ES-I3 (cell line): ENCODE measurements around the gene CTXND2.
"Not testable (repeated sequence)": the region's sequence is repeated elsewhere in the genome, so short reads cannot be mapped to it uniquely, and the experiment has no call there.

Source experiments
- H3K36me3 ChIP-seq: 2 replicates; pipeline ENCODE4 v1.6.1; 2013; ENCODE audit warnings: mild to moderate bottlenecking, low read length, control low read depth, moderate library complexity; ENCODE audit not compliant: insufficient read depth
- H3K4me1 ChIP-seq: 2 replicates; pipeline ENCODE4 v1.6.1; 2013; ENCODE audit warnings: mild to moderate bottlenecking, control low read depth, low read length; ENCODE audit not compliant: insufficient read depth
- H3K9ac ChIP-seq: 2 replicates; pipeline ENCODE4 v1.6.1; 2013; ENCODE audit warnings: low read depth, mild to moderate bottlenecking, low read length, moderate library complexity
- H3K9me3 ChIP-seq: 2 replicates; pipeline ENCODE4 v1.6.1; 2013; ENCODE audit warnings: mild to moderate bottlenecking, low read length, moderate library complexity; ENCODE audit not compliant: control insufficient read depth, insufficient read depth

The CTXND2 gene

DNA sequence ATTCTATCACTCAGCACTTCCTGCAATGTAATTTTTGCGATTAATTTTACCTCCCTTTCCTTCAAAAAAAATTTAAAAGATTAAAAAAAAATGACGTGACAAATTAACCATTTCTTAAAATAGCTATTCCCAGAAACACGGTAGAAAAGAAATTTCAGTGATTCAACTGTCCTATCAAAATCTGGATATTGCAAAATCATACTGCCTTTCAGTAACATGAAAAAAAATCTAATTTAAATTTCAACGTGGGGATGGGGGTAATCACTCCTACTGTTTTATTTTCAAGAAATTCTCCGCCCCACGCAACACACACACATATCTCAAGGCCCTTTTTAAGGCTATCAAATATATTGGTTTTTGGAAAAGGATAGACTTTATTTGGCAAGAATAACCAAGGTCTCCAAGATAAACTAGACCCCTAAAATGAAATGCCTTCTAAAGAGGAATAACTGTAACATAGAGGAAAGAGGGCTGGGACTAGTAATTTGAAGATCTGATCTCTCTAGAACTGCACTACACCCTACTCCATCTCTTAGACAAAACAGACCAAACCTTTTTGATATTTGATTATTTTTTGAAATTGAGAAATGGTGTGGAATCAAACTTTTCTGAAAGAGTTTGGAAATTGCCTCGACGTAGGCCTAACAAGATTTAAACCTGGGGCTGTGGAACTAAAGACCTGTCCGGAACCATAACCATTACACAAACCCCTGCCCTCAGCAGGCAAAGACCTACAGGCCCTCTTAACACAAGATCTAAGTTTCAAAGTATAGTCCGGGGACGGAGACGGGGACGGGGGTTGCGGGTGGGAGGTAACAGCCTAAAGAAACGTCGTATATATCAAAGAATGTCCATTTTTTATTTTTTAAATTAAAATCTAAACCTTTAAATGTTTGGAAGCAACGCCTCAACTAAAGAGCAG, 11.5 kb upstream of the CTXND2 start:
- H3K36me3 ChIP-seq: no peaks in the 10 kb centered on the region
- H3K9ac ChIP-seq: peak overlapping the region; percentile 72
- H3K4me1 ChIP-seq: peaks cover 12% of the 10 kb centered on the region
- no peaks in the 10 kb centered on the region for H3K9me3 ChIP-seq

DNA sequence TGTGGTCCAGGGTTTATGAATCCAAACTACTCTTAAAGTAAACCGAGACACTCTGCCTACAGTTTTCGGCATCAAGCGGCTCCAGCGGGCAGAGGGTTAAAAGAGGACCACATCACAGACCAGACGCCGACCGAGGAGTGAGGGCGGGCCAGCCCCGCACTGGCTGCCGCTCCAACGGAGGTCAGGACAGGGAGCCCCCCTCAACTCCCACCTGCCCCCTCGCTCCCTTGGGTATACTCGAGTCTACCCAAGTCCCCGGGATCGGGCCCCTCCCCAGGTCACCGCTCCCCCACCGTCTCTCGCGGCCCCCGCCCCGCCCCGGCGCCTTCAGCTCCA, 10.8 kb upstream of the CTXND2 start:
- Histone ChIP-seq H3K4me1 (peaks cover 12% of the 10 kb centered on the region), H3K9ac (peak overlapping the region; percentile 72), H3K9me3 (no peaks in the 10 kb centered on the region), H3K36me3 (no peaks in the 10 kb centered on the region)

DNA sequence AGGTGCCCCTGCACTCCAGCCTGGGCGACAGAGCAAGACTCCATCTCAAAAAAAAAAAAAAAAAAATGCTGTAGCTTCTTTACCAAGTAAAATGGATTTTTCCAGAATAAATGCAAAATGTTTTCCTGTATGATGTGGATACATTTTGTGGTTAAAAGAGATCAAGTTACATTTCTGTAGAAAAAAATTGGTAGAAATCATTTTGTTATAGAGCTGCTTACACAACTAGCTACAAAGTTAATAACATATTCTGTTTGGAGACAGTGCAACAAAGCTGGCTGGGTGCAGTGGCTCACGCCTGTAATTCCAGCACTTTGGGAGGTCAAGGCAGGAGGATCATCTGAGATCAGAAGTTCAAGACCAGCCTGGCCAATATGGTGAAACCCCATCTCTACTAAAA, 8.0 kb upstream of the CTXND2 start:
- H3K36me3 ChIP-seq, H3K9ac ChIP-seq, H3K9me3 ChIP-seq: not testable (repeated sequence)
- H3K4me1 ChIP-seq: peaks cover 12% of the 10 kb centered on the region

DNA sequence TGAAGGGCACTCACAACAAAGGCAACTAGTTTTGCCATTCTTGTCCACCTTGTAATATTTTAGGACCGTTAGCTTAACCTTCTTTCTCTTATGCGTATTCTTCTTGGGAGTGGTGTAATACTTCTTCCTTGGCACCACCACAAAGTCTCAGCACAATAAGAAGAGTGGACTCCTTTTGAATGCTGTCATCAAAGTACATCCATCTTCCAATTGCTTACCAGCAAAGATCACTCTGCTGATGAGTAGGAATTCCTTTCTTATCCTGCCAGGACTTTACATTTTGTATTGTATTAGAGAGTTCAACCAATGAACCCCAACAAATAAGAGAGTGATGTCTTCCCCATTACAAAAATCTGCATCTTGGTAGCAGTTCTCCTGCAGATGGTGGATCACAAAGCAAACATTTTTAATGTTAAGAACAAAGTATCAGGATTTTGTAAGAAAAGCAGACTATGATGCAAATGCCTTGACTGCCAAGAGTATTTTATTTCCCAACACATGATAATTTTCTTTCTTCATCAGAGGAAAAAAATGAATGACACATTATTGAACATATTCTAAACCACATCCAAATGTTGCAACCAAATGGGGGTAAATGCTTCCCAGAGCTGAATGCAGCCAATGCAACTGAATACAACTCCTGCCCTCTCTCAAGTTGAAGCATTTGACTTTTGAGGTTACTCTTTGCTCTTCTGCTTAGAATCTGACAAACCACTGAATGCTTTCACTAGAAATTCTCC, 5.4 kb upstream of the CTXND2 start:
- H3K36me3 ChIP-seq: no peaks in the 10 kb centered on the region
- no peak overlapping the region for H3K9ac ChIP-seq

DNA sequence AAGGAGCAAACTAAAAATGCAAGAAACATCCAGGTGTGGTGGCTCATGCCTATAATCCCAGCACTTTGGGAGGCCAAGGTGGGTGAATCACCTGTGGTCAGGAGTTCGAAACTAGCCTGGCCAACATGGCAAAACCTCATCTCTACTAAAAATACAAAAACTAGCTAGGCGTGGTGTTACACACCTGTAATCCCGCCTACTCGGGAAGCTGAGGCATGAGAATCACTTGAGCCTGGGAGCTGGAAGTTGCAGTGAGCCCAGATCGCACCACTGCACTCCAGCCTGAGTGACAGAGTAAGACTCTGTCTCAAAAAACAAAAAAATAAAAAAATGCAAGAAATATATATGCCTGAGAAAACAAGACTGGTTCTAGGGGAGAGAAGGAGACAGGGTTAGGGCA, 3.8 kb upstream of the CTXND2 start:
- not testable (repeated sequence) for H3K36me3 ChIP-seq, H3K4me1 ChIP-seq, H3K9me3 ChIP-seq, H3K9ac ChIP-seq

More for the DNA sequence above, 5.4 kb upstream of the CTXND2 start:
- H3K4me1 ChIP-seq: no peaks in the 10 kb centered on the region
- no peaks in the 10 kb centered on the region for H3K9me3 ChIP-seq

DNA sequence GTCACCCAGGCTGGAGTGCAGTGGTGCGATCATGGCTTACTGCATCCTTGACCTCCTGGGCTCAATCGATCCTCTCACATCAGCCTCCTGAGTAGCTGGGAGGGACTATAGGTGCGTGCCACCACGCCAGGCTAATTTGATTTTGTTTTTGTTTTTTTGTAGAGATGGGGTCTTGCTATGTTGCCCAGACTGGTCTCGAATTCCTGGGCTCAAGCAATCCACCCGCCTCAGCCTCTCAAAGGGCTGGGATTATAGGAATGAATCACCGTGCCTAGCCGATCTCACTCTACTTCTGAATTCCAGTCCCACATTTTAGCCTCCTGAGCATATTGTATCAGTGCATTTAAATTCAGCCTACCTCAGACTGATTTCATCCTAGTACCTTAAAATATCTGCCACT, 1.8 kb downstream of the CTXND2 start:
- Histone ChIP-seq H3K9ac (no peak overlapping the region), H3K4me1 (no peaks in the 10 kb centered on the region)

DNA sequence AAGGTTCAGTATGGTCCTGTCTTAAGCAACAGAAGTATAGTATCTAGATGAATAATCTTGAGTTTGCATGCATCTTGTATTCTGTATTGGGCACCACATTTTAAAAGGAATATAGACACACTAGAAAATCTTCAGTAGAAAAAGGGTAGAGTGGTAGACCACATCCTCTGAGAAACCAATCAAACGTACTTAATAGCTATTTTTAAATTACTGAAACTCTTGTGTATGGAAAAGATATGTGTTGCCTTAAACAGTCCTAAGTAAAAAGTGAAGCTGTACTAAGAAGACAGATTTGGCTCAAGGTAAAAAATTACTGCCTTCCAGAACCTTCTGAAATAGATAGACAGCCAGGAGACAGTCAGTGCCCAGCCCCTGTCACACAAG, 3.1 kb downstream of the CTXND2 start:
- Histone ChIP-seq H3K9ac (no peak overlapping the region), H3K4me1 (no peaks in the 10 kb centered on the region), H3K9me3 (no peaks in the 10 kb centered on the region), H3K36me3 (no peaks in the 10 kb centered on the region)

More for the DNA sequence above, 1.8 kb downstream of the CTXND2 start:
- Histone ChIP-seq H3K36me3 (no peaks in the 10 kb centered on the region), H3K9me3 (no peaks in the 10 kb centered on the region)

DNA sequence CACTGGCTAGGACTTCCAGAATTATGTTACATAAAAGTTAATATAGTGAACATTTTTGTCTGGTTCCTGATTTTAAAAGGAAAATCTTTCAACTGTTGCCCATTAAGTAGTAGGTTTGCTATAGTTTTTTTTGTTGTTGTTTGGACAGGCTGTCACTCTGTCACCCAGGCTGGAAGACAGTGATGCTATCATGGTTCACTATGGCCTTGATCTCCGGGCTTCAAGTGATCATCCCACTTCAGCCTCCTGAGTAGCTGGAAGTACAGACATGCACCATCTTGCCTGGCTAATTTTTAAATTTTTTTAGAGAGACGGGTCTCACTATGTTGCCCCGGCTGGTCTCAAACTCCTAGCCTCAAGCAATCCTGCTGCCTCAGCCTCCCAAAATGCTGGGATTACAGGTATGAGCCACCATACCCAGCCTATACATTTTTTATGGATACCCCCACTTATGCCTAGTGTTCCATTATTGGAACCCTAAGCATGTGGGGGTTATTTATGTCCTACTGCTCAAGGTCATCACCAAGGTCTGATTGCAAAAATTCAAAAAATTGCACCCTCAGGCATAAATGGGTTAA, 6.5 kb downstream of the CTXND2 start:
- H3K36me3 ChIP-seq: no peaks in the 10 kb centered on the region
- no peak overlapping the region for H3K9ac ChIP-seq
- H3K9me3 ChIP-seq: no peaks in the 10 kb centered on the region
- H3K4me1 ChIP-seq: no peaks in the 10 kb centered on the region

DNA sequence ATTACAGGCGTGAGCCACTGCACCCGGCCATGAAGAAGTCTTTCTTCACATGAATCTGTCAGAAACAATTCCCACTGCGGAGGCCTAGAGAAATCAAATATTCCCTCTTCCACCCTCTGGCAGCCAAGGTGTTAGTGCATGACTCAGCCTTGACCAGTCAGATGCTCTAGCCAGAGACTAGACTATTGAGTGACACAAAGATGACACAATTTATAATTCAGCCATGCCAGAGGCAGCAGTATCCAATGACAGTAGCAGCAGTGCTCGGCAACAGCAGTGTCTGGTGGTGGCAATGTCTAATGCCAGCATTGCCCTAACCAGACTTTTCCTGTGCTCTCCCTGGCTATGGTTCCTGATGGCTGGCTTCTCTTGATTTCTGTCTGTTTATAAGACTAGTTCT, 8.7 kb downstream of the CTXND2 start:
- H3K9ac ChIP-seq: no peak overlapping the region
- H3K36me3 ChIP-seq: no peaks in the 10 kb centered on the region
- H3K4me1 ChIP-seq: no peaks in the 10 kb centered on the region
- no peaks in the 10 kb centered on the region for H3K9me3 ChIP-seq

DNA sequence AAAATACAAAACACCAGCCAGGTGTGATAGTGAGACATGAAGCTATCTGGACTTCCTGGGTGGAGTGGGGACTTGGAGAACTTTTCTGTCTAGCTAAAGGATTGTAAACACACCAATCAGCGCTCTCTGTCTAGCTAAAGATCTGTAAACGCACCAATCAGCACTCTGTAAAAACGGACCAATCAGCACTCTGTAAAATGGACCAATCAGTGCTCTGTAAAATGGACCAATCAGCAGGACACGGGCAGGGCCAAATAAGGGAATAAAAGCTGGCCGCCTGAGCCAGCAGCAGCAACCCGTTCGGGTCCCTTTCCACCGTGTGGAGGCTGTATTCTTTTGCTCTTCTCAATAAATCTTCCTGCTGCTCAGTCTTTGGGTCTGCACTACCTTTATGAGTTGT, 12.9 kb downstream of the CTXND2 start:
- H3K36me3 ChIP-seq, H3K9ac ChIP-seq, H3K9me3 ChIP-seq, H3K4me1 ChIP-seq: not testable (repeated sequence)

DNA sequence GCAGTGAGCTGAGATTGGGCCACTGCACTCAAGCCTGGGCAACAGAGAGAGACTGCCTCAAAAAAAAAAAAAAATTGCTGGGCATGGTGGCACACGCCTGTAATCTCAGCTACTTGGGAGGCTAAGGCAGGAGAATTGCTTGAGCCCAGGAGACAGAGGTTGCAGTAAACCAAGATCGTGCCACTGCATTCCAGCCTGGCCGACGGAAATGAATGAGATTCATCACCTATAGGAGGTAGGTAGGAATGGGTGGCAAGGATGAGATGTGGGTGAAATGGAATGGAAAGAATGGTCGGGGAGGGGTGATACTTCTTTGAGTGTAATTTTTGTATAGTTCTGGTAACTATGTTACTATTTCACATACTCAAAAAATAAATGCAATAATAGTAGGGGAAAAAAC, 15.4 kb downstream of the CTXND2 start:
- H3K9ac ChIP-seq: no peak overlapping the region
- no peaks in the 10 kb centered on the region for H3K4me1 ChIP-seq
- no peaks in the 10 kb centered on the region for H3K9me3 ChIP-seq
- H3K36me3 ChIP-seq: no peaks in the 10 kb centered on the region

DNA sequence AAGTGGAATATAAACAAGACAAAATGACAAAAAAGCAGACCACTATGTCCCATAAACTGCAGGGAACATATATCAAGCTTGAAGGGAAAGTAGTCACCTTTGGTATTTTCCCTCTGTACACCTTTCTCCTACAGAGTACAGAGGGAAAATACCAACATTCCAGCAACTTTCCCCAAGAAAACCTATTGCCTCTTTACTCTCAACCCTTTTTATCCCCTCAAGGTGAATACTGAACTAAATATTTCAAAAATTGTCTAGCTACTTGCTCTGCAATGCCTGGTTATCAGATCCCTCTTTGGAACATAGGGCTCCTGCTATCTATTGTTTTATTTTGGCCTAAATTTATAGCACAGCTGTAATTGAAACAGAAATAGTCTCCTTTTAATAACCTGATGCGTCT, 15.8 kb downstream of the CTXND2 start:
- Histone ChIP-seq H3K9me3 (no peaks in the 10 kb centered on the region), H3K9ac (no peak overlapping the region), H3K36me3 (no peaks in the 10 kb centered on the region), H3K4me1 (no peaks in the 10 kb centered on the region)

DNA sequence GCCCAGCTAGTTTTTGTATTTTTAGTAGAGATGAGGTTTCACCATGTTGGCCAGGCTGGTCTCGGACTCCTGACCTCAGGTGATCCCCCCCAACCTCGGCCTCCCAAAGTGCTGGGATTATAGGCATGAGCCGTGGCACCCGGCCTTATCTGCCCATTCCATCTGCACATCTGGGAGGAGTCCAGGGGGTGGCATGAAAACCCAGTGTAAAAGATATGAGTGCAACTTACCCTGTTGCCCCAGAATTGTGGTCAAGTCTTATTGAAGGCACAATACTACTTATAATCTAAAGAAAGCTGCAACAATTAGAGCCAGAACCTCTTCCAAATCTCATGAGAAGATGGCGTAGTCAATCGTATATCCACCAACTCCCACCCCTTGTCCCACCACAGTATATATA, 18.4 kb downstream of the CTXND2 start:
- no peaks in the 10 kb centered on the region for H3K36me3 ChIP-seq
- H3K9me3 ChIP-seq: no peaks in the 10 kb centered on the region; the same call in 1 of the 2 replicates
- no peak overlapping the region for H3K9ac ChIP-seq
- no peaks in the 10 kb centered on the region for H3K4me1 ChIP-seq

DNA sequence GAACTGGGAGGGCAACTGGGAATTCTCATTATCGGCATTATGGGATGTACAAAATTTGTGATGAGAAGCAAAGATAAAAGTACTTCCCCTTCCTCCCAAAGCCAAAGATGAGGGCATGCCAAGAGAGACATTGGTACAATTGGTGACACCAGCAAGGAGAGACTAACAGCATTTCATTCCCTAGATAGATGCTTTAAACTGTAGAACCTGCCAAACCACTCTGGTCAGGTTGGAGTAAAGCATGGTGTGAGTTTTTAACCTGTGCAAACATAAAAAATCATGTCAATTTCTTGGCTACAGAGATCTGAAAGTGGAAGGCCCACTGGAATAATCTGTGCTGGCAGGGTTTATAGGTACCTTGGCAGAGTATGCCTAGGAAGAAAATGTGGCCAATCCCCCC, 19.4 kb downstream of the CTXND2 start:
- H3K9ac ChIP-seq: no peak overlapping the region
- H3K9me3 ChIP-seq: no peaks in the 10 kb centered on the region; the same call in 1 of the 2 replicates
- no peaks in the 10 kb centered on the region for H3K4me1 ChIP-seq
- H3K36me3 ChIP-seq: no peaks in the 10 kb centered on the region

DNA sequence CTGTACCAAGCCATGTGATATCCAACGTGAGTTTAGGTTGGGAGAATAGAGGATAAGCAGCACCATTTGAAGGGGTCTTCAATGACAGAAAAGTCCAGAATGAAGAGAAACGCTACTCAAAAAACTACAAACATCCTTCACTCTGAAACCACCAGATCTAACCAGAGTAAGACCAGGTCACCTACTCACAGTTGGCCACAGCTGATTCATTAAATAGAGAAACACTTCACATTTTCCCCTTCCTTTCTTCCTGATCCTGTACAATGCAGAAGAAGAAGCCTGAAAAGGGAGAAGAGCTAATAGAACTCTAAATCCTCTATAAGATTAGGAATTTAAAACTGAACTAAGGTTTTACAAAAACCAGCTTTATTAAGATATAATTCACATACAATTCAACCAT, 19.9 kb downstream of the CTXND2 start:
- no peaks in the 10 kb centered on the region for H3K4me1 ChIP-seq
- H3K36me3 ChIP-seq: no peaks in the 10 kb centered on the region
- no peaks in the 10 kb centered on the region; the same call in 1 of the 2 replicates for H3K9me3 ChIP-seq
- no peak overlapping the region for H3K9ac ChIP-seq
